ENCODE measurements around the gene NFKBIA. TPM values are rescaled to one million over a fixed set of nuclear protein-coding genes. Genes with fewer than 3 reads are reported as not detected.

NFKBIA gene
- total RNA-seq, 6 experiments from 2014 or later, result 27.6 to 52.1 (median 48.3) TPM

GRCh38 chr14:35387713-35388579, 16.6 kb downstream of the NFKBIA start:
- Mint-ChIP-seq H3K4me3 (no peak overlapping the region), H3K27me3 (ENCODE audit: insufficient read depth) (peaks cover 2% of the 10 kb centered on the region), H3K27ac (no peak overlapping the region), H3K36me3 (ENCODE audit: low read depth) (no peaks in the 10 kb centered on the region), H3K4me1 (ENCODE audit: low read depth) (peaks cover 44% of the 10 kb centered on the region), H3K9me3 (no peaks in the 10 kb centered on the region)
- TF ChIP-seq, protein P1, sequence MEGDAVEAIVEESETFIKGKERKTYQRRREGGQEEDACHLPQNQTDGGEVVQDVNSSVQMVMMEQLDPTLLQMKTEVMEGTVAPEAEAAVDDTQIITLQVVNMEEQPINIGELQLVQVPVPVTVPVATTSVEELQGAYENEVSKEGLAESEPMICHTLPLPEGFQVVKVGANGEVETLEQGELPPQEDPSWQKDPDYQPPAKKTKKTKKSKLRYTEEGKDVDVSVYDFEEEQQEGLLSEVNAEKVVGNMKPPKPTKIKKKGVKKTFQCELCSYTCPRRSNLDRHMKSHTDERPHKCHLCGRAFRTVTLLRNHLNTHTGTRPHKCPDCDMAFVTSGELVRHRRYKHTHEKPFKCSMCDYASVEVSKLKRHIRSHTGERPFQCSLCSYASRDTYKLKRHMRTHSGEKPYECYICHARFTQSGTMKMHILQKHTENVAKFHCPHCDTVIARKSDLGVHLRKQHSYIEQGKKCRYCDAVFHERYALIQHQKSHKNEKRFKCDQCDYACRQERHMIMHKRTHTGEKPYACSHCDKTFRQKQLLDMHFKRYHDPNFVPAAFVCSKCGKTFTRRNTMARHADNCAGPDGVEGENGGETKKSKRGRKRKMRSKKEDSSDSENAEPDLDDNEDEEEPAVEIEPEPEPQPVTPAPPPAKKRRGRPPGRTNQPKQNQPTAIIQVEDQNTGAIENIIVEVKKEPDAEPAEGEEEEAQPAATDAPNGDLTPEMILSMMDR (IDR thresholded peaks at IDR 0.05), result no peak
- DNase-seq, result no peak

DNA sequence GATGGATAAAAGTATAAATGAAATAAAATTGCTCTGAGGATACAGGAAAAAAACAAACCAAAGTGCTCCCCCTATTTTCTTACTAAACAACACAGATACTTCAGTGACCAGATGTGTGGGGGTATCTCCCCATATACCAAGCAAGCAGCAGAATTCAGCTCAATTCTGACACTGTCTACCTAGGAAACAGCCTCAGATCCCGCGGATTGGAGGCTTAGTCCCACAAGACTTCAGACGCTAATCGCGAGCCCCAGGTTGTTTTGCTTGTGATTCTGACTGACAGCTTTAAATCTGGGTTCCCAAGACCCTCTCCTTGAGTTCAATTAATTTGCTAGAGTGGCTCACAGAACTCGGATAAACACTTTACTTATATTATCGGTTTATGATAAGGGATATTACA, 17.3 kb downstream of the NFKBIA start:
- H3K27ac Mint-ChIP-seq, result peak overlapping the region; percentile 93; the same call in 1 of the 2 replicates
- H3K36me3 Mint-ChIP-seq (ENCODE audit: low read depth), result no peaks in the 10 kb centered on the region
- no peaks in the 10 kb centered on the region for H3K9me3 Mint-ChIP-seq
- H3K4me1 Mint-ChIP-seq (ENCODE audit: low read depth), result peaks cover 44% of the 10 kb centered on the region
- TF ChIP-seq, protein P1 (IDR thresholded peaks at IDR 0.05), result no peak
- no peak for DNase-seq
- no peak overlapping the region for H3K4me3 Mint-ChIP-seq
- peaks cover 2% of the 10 kb centered on the region for H3K27me3 Mint-ChIP-seq (ENCODE audit: insufficient read depth)

DNA sequence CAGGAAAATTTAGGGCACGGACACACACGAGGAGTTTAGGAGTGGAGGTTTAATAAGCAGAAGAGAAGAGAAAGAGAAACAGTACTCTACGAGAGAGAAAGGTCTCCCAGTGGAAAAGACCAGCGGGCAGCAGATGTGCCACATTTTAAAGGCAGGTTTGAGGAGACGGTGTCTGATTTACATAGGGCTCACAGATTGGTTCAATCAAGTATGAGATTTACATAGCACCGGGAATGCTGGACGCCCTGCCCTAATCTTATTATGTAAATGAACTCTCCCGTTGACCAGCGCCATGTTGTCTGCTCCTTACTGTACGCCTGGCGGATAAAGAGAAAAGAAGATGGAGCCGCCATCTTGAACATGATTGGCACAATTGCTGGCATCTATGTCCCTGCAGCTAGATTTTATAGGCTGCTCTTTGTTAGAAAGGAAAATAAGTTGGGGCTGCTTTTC, 17.9 kb downstream of the NFKBIA start:
- Mint-ChIP-seq H3K4me1 (ENCODE audit: low read depth) (peaks cover 44% of the 10 kb centered on the region), H3K36me3 (ENCODE audit: low read depth) (no peaks in the 10 kb centered on the region), H3K27me3 (ENCODE audit: insufficient read depth) (peaks cover 2% of the 10 kb centered on the region), H3K27ac (peak overlapping the region; percentile 93), H3K9me3 (no peaks in the 10 kb centered on the region), H3K4me3 (peak overlapping the region; percentile 68)
- no peak for DNase-seq
- TF ChIP-seq, protein P1 (IDR thresholded peaks at IDR 0.05), result no peak

DNA sequence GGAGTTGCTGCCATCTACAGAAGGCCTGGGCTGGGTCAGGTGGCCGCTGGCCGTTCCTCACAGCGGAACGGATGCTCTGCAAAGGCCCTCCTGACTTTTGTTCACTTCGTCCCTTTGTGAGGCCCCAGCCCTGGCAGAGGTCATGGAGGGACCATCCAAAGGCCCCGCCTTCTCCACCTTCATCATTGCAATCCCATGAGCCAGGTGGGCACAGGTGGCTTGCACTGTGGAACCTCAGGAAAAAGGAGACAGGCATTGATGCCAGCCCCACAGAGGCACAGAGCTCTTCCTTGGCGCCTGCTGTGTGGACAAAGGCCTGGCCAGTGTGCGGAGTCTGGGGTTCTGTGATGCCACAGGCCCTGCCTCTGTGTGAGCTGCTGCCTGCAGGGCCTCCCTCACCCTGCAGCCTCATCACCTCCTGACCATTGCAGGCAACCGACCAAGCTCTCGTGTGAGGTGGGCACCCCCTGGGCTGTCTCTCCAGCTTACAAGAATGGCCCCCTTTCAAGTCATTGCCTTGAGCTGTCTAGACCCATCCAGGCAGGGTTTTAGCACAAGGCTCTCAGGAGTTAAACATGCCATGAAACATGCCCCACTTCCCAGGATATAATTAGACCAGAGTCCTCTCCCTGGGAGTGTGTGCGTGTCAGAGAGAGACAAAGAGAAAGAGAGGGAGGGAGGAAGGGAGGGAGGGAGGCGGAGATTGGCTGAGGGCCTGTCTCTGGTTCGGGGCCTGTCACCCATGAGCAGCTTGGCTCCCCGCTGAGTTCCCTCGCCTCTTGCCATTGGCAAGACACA, 19.3 kb downstream of the NFKBIA start:
- Mint-ChIP-seq H3K4me3 (peak overlapping the region; percentile 80), H3K36me3 (ENCODE audit: low read depth) (no peaks in the 10 kb centered on the region), H3K27me3 (ENCODE audit: insufficient read depth) (peaks cover 2% of the 10 kb centered on the region), H3K27ac (peak overlapping the region; percentile 93), H3K9me3 (no peaks in the 10 kb centered on the region), H3K4me1 (ENCODE audit: low read depth) (peaks cover 44% of the 10 kb centered on the region)
- peak; percentile 83 for DNase-seq
- TF ChIP-seq, protein P1 (IDR thresholded peaks at IDR 0.05), result no peak; the same call in 1 of the 2 replicates

GRCh38 chr14:35384455-35385041, 20.0 kb downstream of the NFKBIA start:
- Mint-ChIP-seq H3K36me3 (ENCODE audit: low read depth) (no peaks in the 10 kb centered on the region), H3K27ac (peak overlapping the region; percentile 93), H3K4me1 (ENCODE audit: low read depth) (peaks cover 44% of the 10 kb centered on the region), H3K9me3 (no peaks in the 10 kb centered on the region), H3K4me3 (peak overlapping the region; percentile 38), H3K27me3 (ENCODE audit: insufficient read depth) (no peaks in the 10 kb centered on the region; the same call in none of the 2 replicates)
- TF ChIP-seq, protein P1 (IDR thresholded peaks at IDR 0.05), result peak; percentile 63
- DNase-seq, result peak; percentile 91

Data from HFFc6 (cell line).